GM12892 (cell line): ENCODE data around the gene MEST.

Experiments used
- DNase-seq: peaks from one replicate; pipeline ENCODE4 v3.0.0; 2011; ENCODE audit not compliant: insufficient read length
- FAIRE-seq: peaks from 2 replicates; lab custom pipeline; 2011; peaks lifted over from hg19 to GRCh38; lab: Jason Lieb, UNC
- POLR2A ChIP-seq: IDR thresholded peaks from 2 replicates; pipeline ENCODE4 v1.6.1; 2011; ENCODE audit warnings: low read depth, low read length, control low read depth
- POLR2AphosphoS5 ChIP-seq: IDR thresholded peaks from 2 replicates; pipeline ENCODE4 v1.6.1; 2011; ENCODE audit warnings: low read depth, low read length, control low read depth
- TAF1 ChIP-seq: IDR thresholded peaks from 2 replicates; pipeline ENCODE4 v1.6.1; 2011; ENCODE audit warnings: low read depth, mild to moderate bottlenecking, control low read depth, low read length, borderline replicate concordance

Gene MEST

DNA sequence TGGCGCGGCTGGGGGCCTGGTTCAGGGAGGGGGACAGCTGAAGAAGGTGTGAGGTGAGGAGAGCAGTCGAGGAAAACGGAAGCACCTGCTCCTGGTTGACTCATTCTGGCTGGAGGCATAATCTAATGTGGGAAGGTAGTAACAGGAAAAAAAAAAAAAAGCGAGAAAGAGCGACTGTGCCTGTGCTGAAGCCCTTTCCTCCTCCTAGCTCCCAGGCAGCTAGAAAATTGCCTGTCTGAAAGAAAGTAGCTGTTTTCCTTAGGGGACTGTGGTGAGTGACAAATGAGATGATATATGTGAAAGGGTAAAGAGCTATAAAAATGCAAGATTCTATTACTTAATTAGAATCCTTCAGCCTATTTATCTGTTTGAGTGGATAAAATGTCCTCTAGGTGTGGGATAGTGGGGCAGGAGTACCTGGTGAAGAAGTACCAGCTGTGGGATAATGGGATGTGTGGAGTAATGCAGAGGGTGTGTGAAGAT is 4.9 kb upstream of the MEST start:
- TF ChIP-seq POLR2AphosphoS5 (no peak), TAF1 (no peak), POLR2A (no peak)
- FAIRE-seq (no peak), DNase-seq (no peak)

DNA sequence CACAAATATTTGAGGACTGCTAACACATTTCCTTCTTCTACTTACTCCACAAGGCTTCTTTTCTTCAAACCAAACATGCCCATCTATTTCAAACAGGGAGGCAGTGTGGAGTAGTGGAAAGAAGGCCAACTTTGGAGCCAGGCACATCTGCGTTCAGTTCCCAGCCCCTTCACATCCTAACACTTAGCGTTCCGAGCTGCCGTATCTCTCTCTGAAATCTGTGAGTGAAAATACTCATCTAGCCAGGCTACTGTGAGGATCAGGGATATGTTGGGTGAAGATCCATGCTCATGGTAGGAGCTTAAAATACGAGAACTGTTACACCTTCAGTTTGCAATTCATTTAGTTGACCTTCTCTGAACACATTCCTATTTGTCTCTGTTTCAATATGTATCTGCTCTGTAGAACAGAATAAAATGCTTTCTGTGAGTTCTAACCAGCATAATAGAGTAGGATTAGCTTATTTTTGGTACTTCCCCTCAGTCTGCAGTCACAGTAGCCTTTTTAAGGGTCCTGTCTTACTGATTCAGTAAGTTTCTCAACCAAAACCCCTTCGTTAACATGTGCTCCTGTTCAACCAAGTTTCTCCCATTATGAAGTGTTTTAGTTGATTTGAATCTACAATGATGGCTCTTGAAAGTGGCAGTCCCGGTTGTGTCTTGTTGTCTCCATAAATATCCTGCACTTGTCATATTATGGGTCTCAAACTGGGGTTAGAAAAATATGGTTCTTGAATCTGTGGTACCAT is 3.3 kb upstream of the MEST start:
- TF ChIP-seq POLR2A (no peak), POLR2AphosphoS5 (no peak), TAF1 (no peak)
- FAIRE-seq (no peak), DNase-seq (no peak)

- FAIRE-seq (no peak), DNase-seq (no peak)
- no peak for TF ChIP-seq POLR2AphosphoS5
- no peak for TF ChIP-seq TAF1
- TF ChIP-seq POLR2A, result no peak
These were observed 2.5 kb upstream of the MEST start for GRCh38 chr7:130489140-130489983.

DNA sequence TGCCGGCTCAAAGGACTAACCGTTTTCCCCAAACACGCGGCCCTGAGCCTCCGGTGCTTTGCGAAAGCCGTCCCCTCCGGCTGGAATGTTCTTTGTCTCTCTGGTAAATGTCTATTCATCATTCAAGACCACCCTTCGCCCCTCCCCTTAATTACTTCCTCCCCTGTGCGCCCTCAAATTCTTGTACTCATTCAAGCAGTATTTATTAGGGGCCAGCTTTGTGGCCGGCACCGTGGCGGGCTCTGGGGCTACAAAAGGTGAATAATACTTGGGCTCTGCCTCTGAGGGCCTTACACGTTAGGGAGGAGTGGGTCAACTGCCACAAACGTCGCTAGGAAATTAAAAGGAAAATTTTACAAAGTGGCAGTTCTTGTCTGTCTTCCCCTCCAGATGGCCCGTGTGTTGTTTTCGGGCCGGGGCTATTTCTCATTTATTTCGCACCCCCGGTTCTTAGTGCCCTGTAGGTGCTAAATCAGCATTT is 1.5 kb upstream of the MEST start:
- no peak for FAIRE-seq
- TF ChIP-seq POLR2A (no peak), TAF1 (no peak), POLR2AphosphoS5 (no peak)
- DNase-seq, result no peak

GRCh38 chr7:130490888-130491804 is 739 bp upstream of the MEST start:
- FAIRE-seq, result no peak
- TF ChIP-seq POLR2A (no peak), TAF1 (no peak), POLR2AphosphoS5 (no peak)
- DNase-seq, result no peak

- DNase-seq (no peak), FAIRE-seq (no peak)
- TF ChIP-seq POLR2AphosphoS5 (no peak), TAF1 (no peak), POLR2A (no peak)
These were observed 814 bp downstream of the MEST start for GRCh38 chr7:130492523-130493274.

- FAIRE-seq, result no peak
- TF ChIP-seq POLR2A, result no peak
- TF ChIP-seq TAF1, result no peak
- no peak for TF ChIP-seq POLR2AphosphoS5
These were observed 1.5 kb downstream of the MEST start for GRCh38 chr7:130493275-130493873.

DNA sequence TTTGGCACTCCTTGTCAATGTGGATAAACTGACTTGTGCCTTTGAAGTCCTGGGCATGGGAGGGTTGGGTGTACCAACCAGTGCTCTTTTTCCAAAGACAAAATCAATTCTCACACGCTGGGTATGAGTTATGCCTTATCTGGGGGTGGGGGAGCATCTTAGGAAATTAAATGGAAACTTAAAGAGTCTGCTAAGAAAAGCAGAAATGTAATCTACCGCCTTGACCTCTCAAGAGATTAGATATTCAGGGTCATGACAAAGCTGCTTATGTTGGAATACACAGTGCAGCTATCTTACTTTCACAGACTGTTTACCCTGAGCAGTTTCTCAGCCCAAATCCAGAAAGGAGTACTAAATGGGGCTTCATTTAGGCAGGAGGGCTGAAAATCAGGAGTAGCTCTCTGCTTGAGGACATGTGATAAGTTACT is 2.6 kb downstream of the MEST start:
- no peak for TF ChIP-seq POLR2A
- DNase-seq (no peak), FAIRE-seq (no peak)

More at GRCh38 chr7:130493275-130493873, 1.5 kb downstream of the MEST start:
- DNase-seq, result no peak

GRCh38 chr7:130500463-130500862 is 8.6 kb downstream of the MEST start:
- FAIRE-seq (no peak), DNase-seq (no peak)
- TF ChIP-seq POLR2A (no peak), POLR2AphosphoS5 (no peak), TAF1 (no peak)

DNA sequence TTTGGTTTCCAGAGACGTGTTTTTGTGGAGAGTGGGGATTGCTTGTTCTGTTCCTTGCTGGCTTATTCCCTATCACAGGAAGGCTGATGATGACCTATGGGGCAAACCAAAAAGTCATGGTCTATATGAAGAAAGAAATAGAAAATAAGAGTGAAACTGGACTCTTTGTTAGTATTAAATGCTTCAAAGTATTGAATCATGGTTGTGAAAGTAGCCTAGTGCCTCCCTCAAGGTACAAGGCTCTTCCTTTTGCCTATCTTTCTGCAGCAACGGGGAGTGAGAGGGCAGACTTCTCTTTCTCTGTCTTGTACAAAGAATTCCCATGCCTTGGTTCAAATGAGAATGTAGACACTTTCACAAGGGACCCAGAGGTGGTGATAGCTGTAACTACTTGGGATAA is 9.0 kb downstream of the MEST start:
- TF ChIP-seq POLR2AphosphoS5, result no peak
- TF ChIP-seq TAF1, result no peak
- TF ChIP-seq POLR2A, result no peak
- FAIRE-seq (no peak), DNase-seq (no peak)
